ENCODE results near the gene DCTN3. TPM values are rescaled to one million over a fixed set of nuclear protein-coding genes. Genes with fewer than 3 reads are reported as not detected.
A peak's percentile ranks its signal among the peaks of the same experiment; 100 is the strongest.

The DCTN3 gene
- total and polyA plus RNA-seq, 2 of the 4 experiments (the other 2 are of a cell fraction), result 122 to 183 TPM

DNA sequence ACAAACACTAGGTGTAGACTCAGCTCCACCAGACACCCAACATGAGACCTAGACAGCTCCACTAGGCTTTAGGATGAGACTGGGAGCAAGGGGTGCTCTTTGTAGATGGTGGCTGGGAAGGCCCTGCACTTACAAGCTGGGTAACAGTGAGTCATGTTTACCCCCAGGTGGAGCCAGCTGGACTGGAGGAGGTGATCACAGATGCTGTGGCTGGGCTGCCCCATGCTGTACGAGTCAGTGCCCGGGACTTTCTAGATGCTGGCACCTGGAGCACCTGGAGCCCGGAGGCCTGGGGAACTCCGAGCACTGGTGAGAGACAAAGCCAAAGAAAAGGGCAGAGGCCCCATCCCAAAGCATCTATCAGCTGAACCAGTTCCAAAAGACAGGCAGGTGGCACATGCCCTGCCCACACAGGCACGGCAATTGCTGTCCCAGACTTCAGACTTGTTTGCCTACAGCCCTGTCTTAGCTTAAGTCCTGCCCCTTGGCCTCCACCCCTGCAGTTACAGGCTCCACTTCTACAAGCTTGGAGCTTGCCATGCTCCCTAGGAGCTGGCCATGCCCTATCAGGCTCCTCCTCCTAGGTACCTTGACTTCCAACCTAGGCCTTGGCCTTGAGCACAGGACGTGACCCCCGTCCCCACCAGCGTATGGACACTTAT, 39.4 kb upstream of the DCTN3 start:
- no peaks in the 10 kb centered on the region for H3K9me3 ChIP-seq (ENCODE audit: control insufficient read depth, insufficient read depth, low read length)
- DNase-seq (peak; percentile 55), ATAC-seq (ENCODE audit: low read depth) (no peak)
- H3K4me3 ChIP-seq (ENCODE audit: insufficient read depth, low read depth, low read length), result no peak overlapping the region
- WGBS, 2 experiments (ENCODE audit: extremely low coverage in 2 of 2, insufficient read length in 1 of 2), result 100% methylated on average over 1 of the region's 8 CpGs; no CpG with 5 or more reads in 1 of the 2 experiments
- H3K56ac ChIP-seq (ENCODE audit: extremely low read depth, insufficient read depth, low read length), result no peak overlapping the region
- no peak overlapping the region for H3K27ac ChIP-seq (ENCODE audit: insufficient read depth, low read length)
- H3K36me3 ChIP-seq (ENCODE audit: control insufficient read depth, insufficient read depth, low read length), result peaks cover 4% of the 10 kb centered on the region; the same call in 1 of the 2 replicates
- H2BK120ac ChIP-seq (ENCODE audit: low read depth, low read length), result no peak overlapping the region
- no peak overlapping the region for H2BK15ac ChIP-seq (ENCODE audit: low read depth, low read length)
- no peak overlapping the region for H4K8ac ChIP-seq (ENCODE audit: low read depth in 2 of 2, low read length in 2 of 2)
- ChIA-PET CTCF (interaction anchor here (1.1 kb wide), 1 partner anchor 43 kb away, joined by 4 read pairs; no protein-coding TSS in a partner anchor), POLR2A (ENCODE audit: unreplicated experiment) (no interaction called here)
- intact Hi-C loops (cut with micrococcal nuclease) (no loop called here), dilution Hi-C loops (cut with HindIII; ENCODE audit: low sequenced_read_pairs, unreplicated experiment) (no loop called here), in situ Hi-C loops (cut with MboI; ENCODE audit: low sequenced_read_pairs) (no loop called here)
- H3K18ac ChIP-seq (ENCODE audit: low read depth, low read length), result no peak overlapping the region
- no peak overlapping the region for H4K91ac ChIP-seq (ENCODE audit: insufficient read depth, low read depth, low read length)
- H3K14ac ChIP-seq (replicated peaks; ENCODE audit: low read depth, low read length), result no peak overlapping the region
- no peak overlapping the region for H2BK20ac ChIP-seq (ENCODE audit: low read depth, low read length)
- H3K23ac ChIP-seq (ENCODE audit: low read depth, low read length), result no peak overlapping the region
- H3K4ac ChIP-seq (ENCODE audit: low read depth, low read length), result no peak overlapping the region
- H3K9me1 ChIP-seq (ENCODE audit: insufficient read depth, low read length), result peaks cover 10% of the 10 kb centered on the region; the same call in 1 of the 2 replicates
- H2AK9ac ChIP-seq (replicated peaks; ENCODE audit: low read depth, low read length, poor library complexity), result peak overlapping the region; percentile 7
- no peak overlapping the region for H2BK5ac ChIP-seq (ENCODE audit: low read depth, low read length, poor library complexity, severe bottlenecking)
- H3K4me2 ChIP-seq (ENCODE audit: low read depth, low read length), result no peak overlapping the region
- H4K5ac ChIP-seq (ENCODE audit: low read depth, low read length), result no peak overlapping the region
- no TSS peak for BruUV-seq (replicated peaks)
- no peak overlapping the region for H3K9ac ChIP-seq (ENCODE audit: low read depth, low read length)
- no peaks in the 10 kb centered on the region for H4K20me1 ChIP-seq (ENCODE audit: insufficient read depth, low read length)
- H3K4me1 ChIP-seq (ENCODE audit: control insufficient read depth, insufficient read depth, low read length), result peaks cover 1% of the 10 kb centered on the region; the same call in 1 of the 2 replicates
- TF ChIP-seq MAZ (IDR thresholded peaks at IDR 0.05; ENCODE audit: borderline replicate concordance, low read depth, low read length) (no peak), CTCF (conservative IDR thresholded peaks at IDR 0.05; ENCODE audit: low read depth, low read length) (no peak), FOS (IDR thresholded peaks at IDR 0.05; ENCODE audit: low read depth, low read length) (no peak), MAFK (IDR thresholded peaks at IDR 0.05; ENCODE audit: low read depth, low read length) (no peak)
- no peak overlapping the region for H2AK5ac ChIP-seq (ENCODE audit: low read depth, low read length)
- H3K27me3 ChIP-seq (ENCODE audit: control insufficient read depth, insufficient read depth, low read length), result no peaks in the 10 kb centered on the region
- H2AFZ ChIP-seq (replicated peaks; ENCODE audit: low read length, poor library complexity), result no peak overlapping the region
- no peaks in the 10 kb centered on the region; a peak in 1 of 4 replicates for H3K79me1 ChIP-seq (ENCODE audit: low read depth in 1 of 2, low read length in 2 of 2)

All from IMR-90 (cell line).